HEK293T (cell line): ENCODE data around the gene PTCH2.
"Not testable (repeated sequence)": the region's sequence is repeated elsewhere in the genome, so short reads cannot be mapped to it uniquely, and the experiment has no call there.

Experiments used
- CTCF ChIA-PET: fragments of 350-600 bp; formaldehyde crosslinking; extraction: SDS; loops from one replicate; lab custom pipeline; 2021; ENCODE audit warnings: antibody characterized with exemption, inconsistent platforms; lab: Yijun Ruan, JAX
- POLR2A ChIA-PET: fragments of 350-600 bp; formaldehyde crosslinking; extraction: SDS; loops from one replicate; lab custom pipeline; 2020; ENCODE audit warnings: antibody characterized with exemption, inconsistent platforms; lab: Yijun Ruan, JAX
- DNase-seq: peaks from one replicate; pipeline ENCODE4 v3.0.0; 2012; ENCODE audit warnings: mixed read lengths; ENCODE audit errors: extremely low spot score
- ARNT ChIP-seq: fragments of 450-650 bp; IDR thresholded peaks from 2 replicates; pipeline ENCODE4 v1.6.1; 2017; ENCODE audit warnings: mild to moderate bottlenecking
- BHLHE40 ChIP-seq: fragments of 450-650 bp; IDR thresholded peaks from 2 replicates; pipeline ENCODE4 v1.6.1; 2016; ENCODE audit warnings: mild to moderate bottlenecking, moderate library complexity, borderline replicate concordance
- CTBP1 ChIP-seq: fragments of 450-650 bp; IDR thresholded peaks from 2 replicates; pipeline ENCODE4 v1.6.1; 2016; ENCODE audit warnings: borderline replicate concordance
- ELF4 ChIP-seq: fragments of 450-650 bp; IDR thresholded peaks from 2 replicates; pipeline ENCODE4 v1.6.1; 2017; ENCODE audit warnings: antibody characterized with exemption
- FOXA1 ChIP-seq: fragments of 450-650 bp; IDR thresholded peaks from 2 replicates; pipeline ENCODE4 v1.6.1; 2016; ENCODE audit warnings: mild to moderate bottlenecking
- FOXK2 ChIP-seq: fragments of 450-650 bp; IDR thresholded peaks from 2 replicates; pipeline ENCODE4 v1.6.1; 2016; ENCODE audit warnings: mild to moderate bottlenecking
- FOXM1 ChIP-seq: fragments of 450-650 bp; IDR thresholded peaks from 2 replicates; pipeline ENCODE4 v1.6.1; 2017; ENCODE audit warnings: mild to moderate bottlenecking, borderline replicate concordance
- HDGF ChIP-seq: fragments of 450-650 bp; IDR thresholded peaks from 2 replicates; pipeline ENCODE4 v1.6.1; 2017; ENCODE audit warnings: antibody characterized with exemption, borderline replicate concordance
- L3MBTL2 ChIP-seq: fragments of 450-650 bp; conservative IDR thresholded peaks from 2 replicates; pipeline ENCODE4 v1.6.1; 2016; ENCODE audit warnings: mild to moderate bottlenecking
- LEF1 ChIP-seq: fragments of 450-650 bp; IDR thresholded peaks from 2 replicates; pipeline ENCODE4 v1.6.1; 2017; ENCODE audit warnings: mild to moderate bottlenecking, borderline replicate concordance
- NFRKB ChIP-seq: fragments of 450-650 bp; IDR thresholded peaks from 2 replicates; pipeline ENCODE4 v1.6.1; 2016; ENCODE audit warnings: mild to moderate bottlenecking, moderate library complexity
- PKNOX1 ChIP-seq: fragments of 450-650 bp; IDR thresholded peaks from 2 replicates; pipeline ENCODE4 v1.6.1; 2016
- SP1 ChIP-seq: fragments of 450-650 bp; IDR thresholded peaks from 2 replicates; pipeline ENCODE4 v1.6.1; 2017
- SUZ12 ChIP-seq: fragments of 450-650 bp; IDR thresholded peaks from 2 replicates; pipeline ENCODE4 v1.6.1; 2016; ENCODE audit warnings: mild to moderate bottlenecking
- TARDBP ChIP-seq: fragments of 450-650 bp; IDR thresholded peaks from 2 replicates; pipeline ENCODE4 v1.6.1; 2016
- ZNF384 ChIP-seq: fragments of 450-650 bp; IDR thresholded peaks from 2 replicates; pipeline ENCODE4 v1.6.1; 2016

The PTCH2 gene

GRCh38 chr1:44819608-44820327, 23.3 kb downstream of the PTCH2 start:
- peak; percentile 85 for DNase-seq

GRCh38 chr1:44819196-44819607, 23.9 kb downstream of the PTCH2 start:
- CTCF ChIA-PET: interaction anchor here (0.6 to 1.4 kb wide), 6 partner anchors 19 to 574 kb away, joined by 3 to 8 read pairs (median 4); partner anchors contain the start of gene PLK3

More at GRCh38 chr1:44819608-44820327, 23.3 kb downstream of the PTCH2 start:
- POLR2A ChIA-PET: interaction anchor here (0.6 to 6.8 kb wide), 37 partner anchors 11 to 1113 kb away, joined by 3 to 137 read pairs (median 4); partner anchors contain the start of genes BEST4, BTBD19, DYNLT4 and EIF2B3
- TF ChIP-seq ZNF384 (no peak), LEF1 (no peak), BHLHE40 (peak; percentile 46; the same call in 1 of the 2 replicates), SP1 (no peak), FOXM1 (peak; percentile 38; the same call in 1 of the 2 replicates), TARDBP (peak; percentile 70; the same call in 1 of the 2 replicates), FOXA1 (no peak), PKNOX1 (peak; percentile 75), ARNT (peak; percentile 65; the same call in 1 of the 2 replicates), NFRKB (peak; percentile 60; the same call in 1 of the 2 replicates), FOXK2 (peak; percentile 65; the same call in 1 of the 2 replicates), ELF4 (peak; percentile 99), L3MBTL2 (no peak), CTBP1 (peak; percentile 48), SUZ12 (peak; percentile 78), HDGF (no peak)
- CTCF ChIA-PET: interaction anchor here (0.6 to 1.4 kb wide), 5 partner anchors 20 to 574 kb away, joined by 3 to 8 read pairs (median 4); partner anchors contain the start of gene PLK3

GRCh38 chr1:44817771-44818495, 25.1 kb downstream of the PTCH2 start:
- DNase-seq: no peak
- POLR2A ChIA-PET: interaction anchor here (1.6 to 6.8 kb wide), 3 partner anchors 9 to 96 kb away, joined by 8 to 137 read pairs (median 60); partner anchors contain the start of genes BTBD19, DYNLT4 and PLK3
- CTCF ChIA-PET: interaction anchor here (0.7 kb wide), 1 partner anchor 25 kb away, joined by 3 read pairs; no protein-coding TSS in a partner anchor
- TF ChIP-seq TARDBP: no peak
- TF ChIP-seq L3MBTL2: no peak
- no peak for TF ChIP-seq ZNF384
- no peak for TF ChIP-seq FOXA1
- no peak for TF ChIP-seq HDGF

More at GRCh38 chr1:44819196-44819607, 23.9 kb downstream of the PTCH2 start:
- TF ChIP-seq LEF1 (no peak), ELF4 (no peak), SP1 (no peak), FOXM1 (no peak), ZNF384 (peak; percentile 75; the same call in 1 of the 2 replicates), ARNT (no peak; the same call in 1 of the 2 replicates), L3MBTL2 (no peak; the same call in 1 of the 2 replicates), FOXK2 (no peak; the same call in 1 of the 2 replicates)
- POLR2A ChIA-PET: interaction anchor here (0.6 to 6.8 kb wide), 34 partner anchors 11 to 1112 kb away, joined by 3 to 137 read pairs (median 4); partner anchors contain the start of genes BEST4, BTBD19, DYNLT4 and EIF2B3
- peak; percentile 34 for DNase-seq

- TF ChIP-seq PKNOX1 (no peak), BHLHE40 (no peak)
- ChIA-PET CTCF (no interaction called here), POLR2A (interaction anchor here (1.6 to 6.8 kb wide), 3 partner anchors 9 to 96 kb away, joined by 8 to 137 read pairs (median 60); partner anchors contain the start of genes BTBD19, DYNLT4 and PLK3)
- DNase-seq: no peak
Measured at GRCh38 chr1:44817307-44817706, 25.7 kb downstream of the PTCH2 start.

- DNase-seq, CTCF ChIA-PET: not testable (repeated sequence)
- POLR2A ChIA-PET: interaction anchor here (0.9 to 1.2 kb wide), 2 partner anchors 16 to 40 kb away, joined by 3 read pairs; partner anchors contain the start of genes PLK3 and RPS8
Measured at GRCh38 chr1:44815926-44816325, 27.1 kb downstream of the PTCH2 start.

- TF ChIP-seq L3MBTL2 (no peak), SP1 (no peak), ARNT (no peak)
- CTCF ChIA-PET: no interaction called here
- POLR2A ChIA-PET: interaction anchor here (0.9 to 2.9 kb wide), 2 partner anchors 13 to 38 kb away, joined by 4 to 7 read pairs; partner anchors contain the start of gene PLK3
Measured at GRCh38 chr1:44812822-44813543, 30.1 kb downstream of the PTCH2 start.

More at GRCh38 chr1:44812822-44813543, 30.1 kb downstream of the PTCH2 start:
- DNase-seq: no peak
